Esophagus muscularis mucosa (tissue), 4 donors: ENCODE data around the gene PLA1A. TPM values are rescaled to one million over a fixed set of nuclear protein-coding genes. Genes with fewer than 3 reads are reported as not detected.

Experiments used
- DNase-seq: peaks from one replicate; pipeline ENCODE4 v3.0.0-alpha.2; 2017; ENCODE audit errors: extremely low spot score
- H3K27ac ChIP-seq, 4 donors: fragments of 200-600 bp; sonication (generic); replicated peaks in 1 of 4; 1 replicate in 3 of 4; 2 replicates in 1 of 4; pipeline ENCODE4 v1.5.1; 2016 to 2019; ENCODE audit warnings: mild to moderate bottlenecking in 1 of 4
- H3K27me3 ChIP-seq, 4 donors: fragments of 200-600 bp; sonication (generic); one replicate each; pipeline versions ENCODE4 v1.5.1 to v1.6.0; 2016 to 2019
- H3K36me3 ChIP-seq, 4 donors: fragments of 200-600 bp; sonication (generic); one replicate each; pipeline ENCODE4 v1.5.1; 2016 to 2019
- H3K4me1 ChIP-seq, 4 donors: fragments of 200-600 bp; sonication (generic); one replicate each; pipeline ENCODE4 v1.5.1; 2016 to 2019
- H3K4me3 ChIP-seq, 4 donors: fragments of 200-600 bp; sonication (generic); 1 replicate in 2 of 4; 2 replicates in 2 of 4; pipeline ENCODE4 v1.5.1; 2016 to 2019; ENCODE audit warnings: mild to moderate bottlenecking in 4 of 4, moderate library complexity in 1 of 4
- H3K9me3 ChIP-seq, 4 donors: fragments of 200-600 bp; sonication (generic); 1 replicate in 3 of 4; 2 replicates in 1 of 4; pipeline ENCODE4 v1.5.1; 2016 to 2019
- EP300 ChIP-seq: sonication (generic); formaldehyde crosslinking; IDR thresholded peaks from one replicate; pipeline ENCODE4 v1.6.1; 2017; ENCODE audit warnings: antibody characterized with exemption
- POLR2A ChIP-seq: fragments of 450-650 bp; IDR thresholded peaks from one replicate; pipeline ENCODE4 v1.6.1; 2017; ENCODE audit warnings: antibody characterized with exemption, moderate library complexity, mild to moderate bottlenecking, low read depth
- POLR2AphosphoS5 ChIP-seq, 2 donors: sonication (generic); formaldehyde crosslinking; IDR thresholded peaks; one replicate each; pipeline ENCODE4 v1.6.1; 2017; ENCODE audit warnings: antibody characterized with exemption in 2 of 2
- WGBS: methylation state at CpG from one replicate; pipeline ENCODE4 v1.1.5; 2018; 5-methylcytosine and 5-hydroxymethylcytosine counted together
- intact Hi-C: fragments of 100-400 bp; cut with DNase I; formaldehyde crosslinking; loops from one replicate; pipeline ENCODE4 v1.15.1; 2023
- total RNA-seq, 4 donors: library from RNA; depleted of rRNA; stranded (reverse); fragments of >200 nt; gene quantifications; one replicate each; pipeline versions ENCODE4 v1.1.0 to v1.2.1, GENCODE V29; 2016
- TF ChIP-seq, protein P1 (sequence below), 3 experiments: fragments of 200-600 bp in 2 of 3; fragments of 450-650 bp in 1 of 3; sonication (generic) in 2 of 3; IDR thresholded peaks; one replicate each; pipeline ENCODE4 v1.5.1; 2017 to 2019; ENCODE audit warnings: antibody characterized with exemption in 3 of 3, mild to moderate bottlenecking in 2 of 3, moderate library complexity in 1 of 3

The PLA1A gene
- total RNA-seq, 4 donors from 2014 or later: 1.5 to 2.9 (median 2.0) TPM

DNA sequence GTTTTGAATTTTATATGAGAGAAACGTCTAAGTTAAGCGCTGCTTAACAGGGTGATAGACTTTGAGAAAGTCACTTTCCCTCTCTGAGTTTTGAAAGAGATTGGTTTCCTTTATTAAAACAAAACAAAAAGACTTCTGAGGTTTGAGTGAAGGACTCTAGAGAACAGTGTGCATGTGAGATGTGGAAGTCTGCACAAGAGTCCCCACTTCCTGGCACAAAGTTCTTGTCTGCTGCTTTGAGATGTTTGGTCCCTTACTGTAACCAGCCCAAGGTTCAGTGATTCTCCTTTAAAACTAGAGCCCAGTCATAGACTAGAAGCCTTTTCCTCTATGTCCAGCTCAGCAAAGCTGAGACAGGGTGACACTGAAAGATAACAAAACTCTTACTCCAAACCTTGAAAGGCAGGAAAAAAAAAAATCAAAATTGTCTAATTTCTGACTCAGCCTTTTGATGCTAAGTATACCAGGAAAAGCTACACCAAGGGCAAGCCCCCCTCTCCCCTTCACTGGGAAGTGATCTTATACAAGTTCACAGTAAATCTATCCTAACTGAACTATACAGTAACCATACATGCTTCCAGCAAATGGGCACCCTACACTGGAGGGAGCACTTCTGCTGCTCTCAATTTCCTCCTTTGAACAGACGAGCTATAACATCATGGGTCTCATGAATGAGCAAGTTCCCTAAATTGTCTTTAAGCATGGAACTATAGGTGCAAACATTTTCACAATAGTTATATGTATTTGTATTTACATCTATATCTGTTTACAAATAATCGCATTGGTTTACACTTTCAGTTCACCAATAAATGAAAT is 60.4 kb downstream of the PLA1A start:
- Histone ChIP-seq H3K4me3 (peak overlapping the region; percentile 46 to 60 (median 55)), H3K9me3 (no peaks in the 10 kb centered on the region), H3K27me3 (no peaks in the 10 kb centered on the region), H3K4me1 (peaks cover 34 to 62% (median 51%) of the 10 kb centered on the region in 4 donors), H3K36me3 (peaks cover 0 to 44% (median 15%) of the 10 kb centered on the region in 4 donors), H3K27ac (no peak overlapping the region)
- 61% methylated on average over 4 of the region's 4 CpGs for WGBS
- no peak for DNase-seq
- TF ChIP-seq, protein P1, sequence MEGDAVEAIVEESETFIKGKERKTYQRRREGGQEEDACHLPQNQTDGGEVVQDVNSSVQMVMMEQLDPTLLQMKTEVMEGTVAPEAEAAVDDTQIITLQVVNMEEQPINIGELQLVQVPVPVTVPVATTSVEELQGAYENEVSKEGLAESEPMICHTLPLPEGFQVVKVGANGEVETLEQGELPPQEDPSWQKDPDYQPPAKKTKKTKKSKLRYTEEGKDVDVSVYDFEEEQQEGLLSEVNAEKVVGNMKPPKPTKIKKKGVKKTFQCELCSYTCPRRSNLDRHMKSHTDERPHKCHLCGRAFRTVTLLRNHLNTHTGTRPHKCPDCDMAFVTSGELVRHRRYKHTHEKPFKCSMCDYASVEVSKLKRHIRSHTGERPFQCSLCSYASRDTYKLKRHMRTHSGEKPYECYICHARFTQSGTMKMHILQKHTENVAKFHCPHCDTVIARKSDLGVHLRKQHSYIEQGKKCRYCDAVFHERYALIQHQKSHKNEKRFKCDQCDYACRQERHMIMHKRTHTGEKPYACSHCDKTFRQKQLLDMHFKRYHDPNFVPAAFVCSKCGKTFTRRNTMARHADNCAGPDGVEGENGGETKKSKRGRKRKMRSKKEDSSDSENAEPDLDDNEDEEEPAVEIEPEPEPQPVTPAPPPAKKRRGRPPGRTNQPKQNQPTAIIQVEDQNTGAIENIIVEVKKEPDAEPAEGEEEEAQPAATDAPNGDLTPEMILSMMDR (IDR thresholded peaks at IDR 0.05): no peak
- TF ChIP-seq EP300 (no peak), POLR2AphosphoS5 (IDR thresholded peaks at IDR 0.05) (no peak), POLR2A (no peak)
- intact Hi-C loops: no loop called here

DNA sequence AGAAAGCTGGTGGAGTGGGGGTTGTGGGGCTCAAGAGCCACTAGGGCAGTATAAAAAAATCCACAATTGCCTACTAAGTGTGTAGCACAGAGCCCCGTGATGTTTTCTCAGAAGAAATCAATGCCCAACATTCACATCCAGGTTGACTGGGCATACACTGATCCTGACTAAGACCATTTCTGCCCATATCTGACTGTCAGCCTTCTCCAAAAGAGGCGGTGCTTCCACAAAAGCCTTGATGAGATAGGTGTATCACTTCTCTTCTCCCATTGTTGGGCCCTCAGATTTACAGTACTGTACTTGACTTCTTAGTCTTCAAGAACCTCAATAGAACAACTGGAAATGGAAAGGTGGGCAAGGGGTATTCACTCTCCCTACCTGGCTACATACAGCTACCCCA is 61.3 kb downstream of the PLA1A start:
- TF ChIP-seq, protein P1 (IDR thresholded peaks at IDR 0.05): no peak
- TF ChIP-seq EP300: no peak
- TF ChIP-seq POLR2AphosphoS5 (IDR thresholded peaks at IDR 0.05): no peak
- TF ChIP-seq POLR2A: no peak
- Histone ChIP-seq H3K36me3 (peaks cover 0 to 37% (median 9%) of the 10 kb centered on the region in 4 donors), H3K9me3 (no peaks in the 10 kb centered on the region), H3K4me3 (peak overlapping the region; percentile 46 to 60 (median 55)), H3K27ac (peak overlapping the region in 3 of 4 donors; percentile 77 to 82 (median 78)), H3K4me1 (peaks cover 38 to 71% (median 59%) of the 10 kb centered on the region in 4 donors), H3K27me3 (no peaks in the 10 kb centered on the region)
- no peak for DNase-seq
- intact Hi-C loops: no loop called here
- 78% methylated on average over 2 of the region's 2 CpGs for WGBS

- H3K4me3 ChIP-seq: peak overlapping the region; percentile 46 to 60 (median 55)
- peaks cover 0 to 30% (median 4%) of the 10 kb centered on the region in 4 donors for H3K36me3 ChIP-seq
- intact Hi-C loops: no loop called here
- H3K4me1 ChIP-seq: peaks cover 32 to 78% (median 65%) of the 10 kb centered on the region in 4 donors
- H3K27ac ChIP-seq: peak overlapping the region; percentile 77 to 82 (median 78)
- no peaks in the 10 kb centered on the region for H3K27me3 ChIP-seq
- TF ChIP-seq POLR2AphosphoS5 (IDR thresholded peaks at IDR 0.05) (no peak), POLR2A (no peak), EP300 (no peak)
- TF ChIP-seq, protein P1 (IDR thresholded peaks at IDR 0.05): no peak
- WGBS: 72% methylated on average over 9 of the region's 9 CpGs
- H3K9me3 ChIP-seq: no peaks in the 10 kb centered on the region
- no peak for DNase-seq
Measured at GRCh38 chr3:119659606-119660291, 62.1 kb downstream of the PLA1A start.

DNA sequence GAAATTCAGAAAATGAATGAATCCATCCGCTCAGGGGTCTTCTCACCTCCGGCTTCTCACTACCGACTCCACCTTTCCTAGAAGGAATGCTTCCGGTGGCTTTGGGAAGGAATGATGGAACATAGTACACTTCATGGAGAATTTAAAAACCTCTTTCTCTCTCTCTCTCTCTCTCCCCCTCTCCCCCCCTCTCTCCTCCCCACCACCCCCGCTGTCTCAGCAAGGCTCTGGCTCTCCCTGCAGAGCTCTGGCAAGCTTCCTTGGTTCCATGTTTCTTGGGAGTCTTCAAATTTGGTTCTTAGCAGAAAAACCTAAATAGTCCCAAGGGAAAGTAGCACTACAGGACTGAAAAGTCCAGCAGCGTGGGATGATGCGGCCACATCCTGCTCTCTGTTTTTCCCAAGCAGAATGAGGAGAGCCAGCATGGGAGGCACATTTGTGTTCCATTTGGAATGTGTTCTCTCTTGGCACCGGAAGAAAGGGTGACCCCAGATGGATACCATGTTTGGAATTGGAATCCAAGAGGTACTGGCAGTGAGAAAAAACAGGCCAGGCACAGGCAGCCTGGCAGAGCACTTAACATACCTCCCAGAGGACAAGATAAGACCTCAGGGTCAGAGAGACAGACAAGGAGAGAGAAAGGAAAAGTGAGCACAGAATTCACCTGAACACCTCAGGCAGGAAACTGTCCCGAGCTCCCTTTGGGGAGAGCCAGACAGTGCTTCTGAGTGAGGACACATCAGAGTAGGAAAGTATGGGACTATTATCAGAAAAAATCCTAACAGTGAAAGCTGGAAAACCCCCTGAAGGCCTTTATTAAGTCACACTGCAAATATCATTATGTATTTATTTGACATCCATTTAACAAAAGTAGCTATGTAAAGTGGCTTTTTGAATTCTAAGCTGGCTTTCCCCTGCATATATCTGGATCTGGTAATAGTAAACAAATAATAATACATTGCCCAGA is 63.1 kb downstream of the PLA1A start, which contains the start of gene POPDC2:
Gene POPDC2 (minus strand): TSS at position 116 of the 967 bp plus-strand sequence. CDS start 166 bp downstream, outside the sequence.
- DNase-seq: no peak
- no peaks in the 10 kb centered on the region for H3K9me3 ChIP-seq
- peaks cover 0 to 26% (median 4%) of the 10 kb centered on the region in 4 donors for H3K36me3 ChIP-seq
- H3K4me1 ChIP-seq: peaks cover 32 to 82% (median 70%) of the 10 kb centered on the region in 4 donors
- intact Hi-C loops: no loop called here
- peak within 1 kb of the TSS; percentile 77 to 82 (median 78) for H3K27ac ChIP-seq
- H3K4me3 ChIP-seq: peak within 1 kb of the TSS; percentile 46 to 60 (median 55)
- H3K27me3 ChIP-seq: no peaks in the 10 kb centered on the region
- TF ChIP-seq POLR2A (no peak), POLR2AphosphoS5 (IDR thresholded peaks at IDR 0.05) (peak; percentile 59 to 86)
- 33% methylated on average over 9 of the region's 9 CpGs for WGBS
